ENCODE measurements around the gene DAZL.

Gene DAZL

DNA sequence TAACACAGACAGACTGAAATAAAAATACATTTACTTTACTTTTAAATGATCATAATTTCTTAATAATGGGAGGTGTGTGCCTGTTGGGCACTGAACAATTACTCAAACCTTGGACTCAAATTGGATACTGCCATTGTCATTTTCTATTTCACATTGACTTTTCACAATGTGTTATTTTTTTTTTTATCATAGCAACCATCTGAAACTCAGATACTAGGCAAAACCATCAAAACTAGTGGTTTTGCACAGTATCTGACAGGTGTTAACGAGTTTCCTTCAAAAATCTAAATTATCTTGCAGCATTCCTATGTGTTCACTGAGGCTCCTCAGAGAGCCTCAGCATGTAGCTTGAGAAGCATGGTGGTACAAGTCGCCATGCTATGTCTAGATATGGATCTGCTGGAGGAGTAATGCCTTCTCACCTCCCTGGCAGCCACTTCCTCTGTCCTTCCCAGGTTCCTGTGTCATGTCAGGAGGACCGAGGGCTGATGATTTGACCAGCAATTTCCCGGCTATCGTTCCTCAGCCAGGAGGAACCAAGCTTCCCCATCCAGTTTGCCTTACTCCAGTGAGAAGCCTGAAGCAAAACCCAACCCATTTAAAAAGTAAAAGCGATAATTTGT is 61.9 kb downstream of the DAZL start:
- no peak for ATAC-seq
- TF ChIP-seq RARB (CRISPR knock-in tag; IDR thresholded peaks at IDR 0.05) (no peak), ZNF8 (CRISPR knock-in tag; IDR thresholded peaks at IDR 0.05) (no peak), GLIS3 (CRISPR knock-in tag; IDR thresholded peaks at IDR 0.05) (no peak)
- TF ChIP-seq, protein P1, sequence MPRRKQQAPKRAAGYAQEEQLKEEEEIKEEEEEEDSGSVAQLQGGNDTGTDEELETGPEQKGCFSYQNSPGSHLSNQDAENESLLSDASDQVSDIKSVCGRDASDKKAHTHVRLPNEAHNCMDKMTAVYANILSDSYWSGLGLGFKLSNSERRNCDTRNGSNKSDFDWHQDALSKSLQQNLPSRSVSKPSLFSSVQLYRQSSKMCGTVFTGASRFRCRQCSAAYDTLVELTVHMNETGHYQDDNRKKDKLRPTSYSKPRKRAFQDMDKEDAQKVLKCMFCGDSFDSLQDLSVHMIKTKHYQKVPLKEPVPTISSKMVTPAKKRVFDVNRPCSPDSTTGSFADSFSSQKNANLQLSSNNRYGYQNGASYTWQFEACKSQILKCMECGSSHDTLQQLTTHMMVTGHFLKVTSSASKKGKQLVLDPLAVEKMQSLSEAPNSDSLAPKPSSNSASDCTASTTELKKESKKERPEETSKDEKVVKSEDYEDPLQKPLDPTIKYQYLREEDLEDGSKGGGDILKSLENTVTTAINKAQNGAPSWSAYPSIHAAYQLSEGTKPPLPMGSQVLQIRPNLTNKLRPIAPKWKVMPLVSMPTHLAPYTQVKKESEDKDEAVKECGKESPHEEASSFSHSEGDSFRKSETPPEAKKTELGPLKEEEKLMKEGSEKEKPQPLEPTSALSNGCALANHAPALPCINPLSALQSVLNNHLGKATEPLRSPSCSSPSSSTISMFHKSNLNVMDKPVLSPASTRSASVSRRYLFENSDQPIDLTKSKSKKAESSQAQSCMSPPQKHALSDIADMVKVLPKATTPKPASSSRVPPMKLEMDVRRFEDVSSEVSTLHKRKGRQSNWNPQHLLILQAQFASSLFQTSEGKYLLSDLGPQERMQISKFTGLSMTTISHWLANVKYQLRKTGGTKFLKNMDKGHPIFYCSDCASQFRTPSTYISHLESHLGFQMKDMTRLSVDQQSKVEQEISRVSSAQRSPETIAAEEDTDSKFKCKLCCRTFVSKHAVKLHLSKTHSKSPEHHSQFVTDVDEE (CRISPR knock-in tag; IDR thresholded peaks at IDR 0.05), result no peak

- no peak for ATAC-seq
- TF ChIP-seq PATZ1 (CRISPR knock-in tag; IDR thresholded peaks at IDR 0.05; ENCODE audit: borderline replicate concordance) (no peak), ARNTL (CRISPR knock-in tag; IDR thresholded peaks at IDR 0.05; ENCODE audit: borderline replicate concordance, low read depth) (no peak), ZNF70 (CRISPR knock-in tag; IDR thresholded peaks at IDR 0.05) (no peak), ZC3H10 (CRISPR knock-in tag; IDR thresholded peaks at IDR 0.05) (no peak), SNAI2 (CRISPR knock-in tag; IDR thresholded peaks at IDR 0.05) (no peak), ZFP30 (CRISPR knock-in tag; IDR thresholded peaks at IDR 0.05) (no peak), ISL1 (CRISPR knock-in tag; IDR thresholded peaks at IDR 0.05) (no peak), TCF4 (CRISPR knock-in tag; IDR thresholded peaks at IDR 0.05; ENCODE audit: borderline replicate concordance) (no peak), POU6F1 (CRISPR knock-in tag; IDR thresholded peaks at IDR 0.05; ENCODE audit: borderline replicate concordance, low read depth) (no peak), GLIS3 (CRISPR knock-in tag; IDR thresholded peaks at IDR 0.05) (no peak), OSR1 (CRISPR knock-in tag; IDR thresholded peaks at IDR 0.05) (no peak), ESRRG (CRISPR knock-in tag; IDR thresholded peaks at IDR 0.05) (no peak), ZFP3 (CRISPR knock-in tag; IDR thresholded peaks at IDR 0.05) (no peak), RARB (CRISPR knock-in tag; IDR thresholded peaks at IDR 0.05) (no peak), ZNF8 (CRISPR knock-in tag; IDR thresholded peaks at IDR 0.05) (no peak), PPARA (CRISPR knock-in tag; IDR thresholded peaks at IDR 0.05; ENCODE audit: borderline replicate concordance) (no peak)
- TF ChIP-seq, protein P2, sequence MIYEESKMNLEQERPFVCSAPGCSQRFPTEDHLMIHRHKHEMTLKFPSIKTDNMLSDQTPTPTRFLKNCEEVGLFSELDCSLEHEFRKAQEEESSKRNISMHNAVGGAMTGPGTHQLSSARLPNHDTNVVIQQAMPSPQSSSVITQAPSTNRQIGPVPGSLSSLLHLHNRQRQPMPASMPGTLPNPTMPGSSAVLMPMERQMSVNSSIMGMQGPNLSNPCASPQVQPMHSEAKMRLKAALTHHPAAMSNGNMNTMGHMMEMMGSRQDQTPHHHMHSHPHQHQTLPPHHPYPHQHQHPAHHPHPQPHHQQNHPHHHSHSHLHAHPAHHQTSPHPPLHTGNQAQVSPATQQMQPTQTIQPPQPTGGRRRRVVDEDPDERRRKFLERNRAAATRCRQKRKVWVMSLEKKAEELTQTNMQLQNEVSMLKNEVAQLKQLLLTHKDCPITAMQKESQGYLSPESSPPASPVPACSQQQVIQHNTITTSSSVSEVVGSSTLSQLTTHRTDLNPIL (CRISPR knock-in tag; IDR thresholded peaks at IDR 0.05; ENCODE audit: low read depth), result no peak
Measured at GRCh38 chr3:16538507-16538906, 66.7 kb downstream of the DAZL start.

- no peak for ATAC-seq
- TF ChIP-seq ZNF70 (CRISPR knock-in tag; IDR thresholded peaks at IDR 0.05), result no peak
- no peak for TF ChIP-seq CSDC2 (CRISPR knock-in tag; IDR thresholded peaks at IDR 0.05)
- TF ChIP-seq ARNTL (CRISPR knock-in tag; IDR thresholded peaks at IDR 0.05; ENCODE audit: borderline replicate concordance, low read depth), result no peak
- TF ChIP-seq ZFP30 (CRISPR knock-in tag; IDR thresholded peaks at IDR 0.05), result no peak
- no peak for TF ChIP-seq ISL1 (CRISPR knock-in tag; IDR thresholded peaks at IDR 0.05)
- TF ChIP-seq GLIS3 (CRISPR knock-in tag; IDR thresholded peaks at IDR 0.05), result no peak
- TF ChIP-seq ZNF565 (CRISPR knock-in tag; conservative IDR thresholded peaks at IDR 0.05; ENCODE audit: low read depth), result no peak
- no peak for TF ChIP-seq ZFP3 (CRISPR knock-in tag; IDR thresholded peaks at IDR 0.05)
- TF ChIP-seq TCF4 (CRISPR knock-in tag; IDR thresholded peaks at IDR 0.05; ENCODE audit: borderline replicate concordance), result no peak
- no peak for TF ChIP-seq PATZ1 (CRISPR knock-in tag; IDR thresholded peaks at IDR 0.05; ENCODE audit: borderline replicate concordance)
- no peak for TF ChIP-seq ZNF8 (CRISPR knock-in tag; IDR thresholded peaks at IDR 0.05)
- TF ChIP-seq SNAI2 (CRISPR knock-in tag; IDR thresholded peaks at IDR 0.05), result no peak
- TF ChIP-seq ZC3H10 (CRISPR knock-in tag; IDR thresholded peaks at IDR 0.05), result no peak
- TF ChIP-seq POU6F1 (CRISPR knock-in tag; IDR thresholded peaks at IDR 0.05; ENCODE audit: borderline replicate concordance, low read depth), result no peak
- TF ChIP-seq, protein P3, sequence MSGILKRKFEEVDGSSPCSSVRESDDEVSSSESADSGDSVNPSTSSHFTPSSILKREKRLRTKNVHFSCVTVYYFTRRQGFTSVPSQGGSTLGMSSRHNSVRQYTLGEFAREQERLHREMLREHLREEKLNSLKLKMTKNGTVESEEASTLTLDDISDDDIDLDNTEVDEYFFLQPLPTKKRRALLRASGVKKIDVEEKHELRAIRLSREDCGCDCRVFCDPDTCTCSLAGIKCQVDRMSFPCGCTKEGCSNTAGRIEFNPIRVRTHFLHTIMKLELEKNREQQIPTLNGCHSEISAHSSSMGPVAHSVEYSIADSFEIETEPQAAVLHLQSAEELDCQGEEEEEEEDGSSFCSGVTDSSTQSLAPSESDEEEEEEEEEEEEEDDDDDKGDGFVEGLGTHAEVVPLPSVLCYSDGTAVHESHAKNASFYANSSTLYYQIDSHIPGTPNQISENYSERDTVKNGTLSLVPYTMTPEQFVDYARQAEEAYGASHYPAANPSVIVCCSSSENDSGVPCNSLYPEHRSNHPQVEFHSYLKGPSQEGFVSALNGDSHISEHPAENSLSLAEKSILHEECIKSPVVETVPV (CRISPR knock-in tag; IDR thresholded peaks at IDR 0.05), result no peak
- TF ChIP-seq OSR1 (CRISPR knock-in tag; IDR thresholded peaks at IDR 0.05), result no peak
- no peak for TF ChIP-seq ESRRG (CRISPR knock-in tag; IDR thresholded peaks at IDR 0.05)
Measured at GRCh38 chr3:16536996-16537395, 68.2 kb downstream of the DAZL start.
